GF-D8 (cell line): ENCODE measurements around the gene IQCE.

Experiments used
- DNase-seq: peaks from one replicate; lab custom pipeline; 2025; lab: John Stamatoyannopoulos, UW

Gene IQCE

DNA sequence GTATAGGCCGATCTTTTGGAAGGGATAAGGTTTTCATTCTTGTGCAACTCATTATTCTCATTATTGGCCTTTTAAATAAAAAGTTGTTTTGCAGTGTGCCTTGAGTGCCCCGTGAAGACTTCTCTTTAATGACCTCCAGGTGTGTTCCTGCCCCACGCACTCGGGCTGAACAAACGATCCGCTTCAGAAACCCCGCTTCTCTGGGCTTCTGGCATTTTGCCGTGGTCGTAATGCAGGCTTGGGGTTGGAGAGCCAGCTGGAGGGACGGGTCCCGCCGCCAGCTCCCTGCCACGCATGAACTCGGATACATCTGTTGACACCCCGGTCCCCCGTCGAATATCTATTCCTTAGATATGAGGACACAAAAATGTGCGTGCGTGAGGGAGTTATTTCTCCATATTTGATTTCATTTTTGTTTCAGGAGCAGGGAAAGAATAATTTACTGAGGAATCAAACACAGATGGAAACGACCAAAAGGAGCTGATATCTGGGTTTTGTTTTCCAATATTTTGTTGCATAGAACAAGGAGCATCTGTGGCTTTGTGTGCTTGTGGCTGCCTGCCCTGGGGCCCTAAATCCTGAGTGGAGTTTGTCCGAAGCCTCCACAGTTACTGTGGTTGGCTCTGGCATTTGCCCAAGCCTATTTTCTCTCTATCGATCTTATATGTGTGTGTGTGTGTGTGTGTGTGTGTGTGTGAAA is 56.0 kb downstream of the IQCE start:
- DNase-seq, result no peak

DNA sequence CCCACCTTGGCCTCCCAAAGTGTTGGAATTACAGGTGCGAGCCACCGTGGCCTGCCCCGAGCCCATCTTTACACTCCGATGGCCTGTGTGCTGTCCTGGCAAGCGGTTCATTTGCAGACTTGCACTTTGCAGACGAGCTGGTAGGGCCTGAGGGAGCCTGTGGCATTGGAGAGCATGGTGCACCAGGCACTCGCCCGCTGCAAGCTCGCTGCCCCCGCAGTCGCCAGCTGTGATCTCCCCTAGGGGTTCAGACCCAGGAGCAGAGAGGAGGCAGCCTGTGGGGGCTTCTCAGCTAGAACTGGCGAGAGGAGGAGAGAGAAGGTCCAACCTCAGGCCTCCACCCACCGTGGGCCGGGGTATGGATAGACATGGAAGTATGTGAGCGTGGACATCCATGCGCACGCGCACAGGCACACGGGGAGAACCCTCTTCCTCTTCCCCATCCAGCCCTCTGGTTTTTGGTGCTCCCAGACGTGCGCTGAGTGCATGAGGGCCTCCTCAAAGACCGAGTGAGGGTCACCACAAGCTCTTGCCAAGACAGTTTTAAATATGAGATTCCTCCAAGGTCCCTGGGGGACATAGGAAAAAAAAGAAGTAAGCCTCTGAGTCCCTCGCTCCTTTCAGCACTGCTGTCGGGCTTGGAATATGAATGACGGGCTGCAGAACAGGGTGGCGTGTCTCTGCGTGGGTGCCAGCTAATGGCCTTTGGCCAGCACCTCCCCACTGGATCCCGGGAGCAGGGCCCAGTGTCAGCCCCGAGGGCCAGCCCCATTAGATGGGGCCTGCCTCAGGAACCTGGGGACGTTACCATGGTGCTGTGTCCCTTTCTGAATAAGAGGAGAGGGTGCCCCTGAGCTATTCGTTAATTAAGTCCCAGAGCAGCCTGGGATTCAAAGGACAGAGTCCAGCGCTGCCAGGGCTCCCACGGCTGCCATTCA is 57.9 kb downstream of the IQCE start:
- no peak for DNase-seq

DNA sequence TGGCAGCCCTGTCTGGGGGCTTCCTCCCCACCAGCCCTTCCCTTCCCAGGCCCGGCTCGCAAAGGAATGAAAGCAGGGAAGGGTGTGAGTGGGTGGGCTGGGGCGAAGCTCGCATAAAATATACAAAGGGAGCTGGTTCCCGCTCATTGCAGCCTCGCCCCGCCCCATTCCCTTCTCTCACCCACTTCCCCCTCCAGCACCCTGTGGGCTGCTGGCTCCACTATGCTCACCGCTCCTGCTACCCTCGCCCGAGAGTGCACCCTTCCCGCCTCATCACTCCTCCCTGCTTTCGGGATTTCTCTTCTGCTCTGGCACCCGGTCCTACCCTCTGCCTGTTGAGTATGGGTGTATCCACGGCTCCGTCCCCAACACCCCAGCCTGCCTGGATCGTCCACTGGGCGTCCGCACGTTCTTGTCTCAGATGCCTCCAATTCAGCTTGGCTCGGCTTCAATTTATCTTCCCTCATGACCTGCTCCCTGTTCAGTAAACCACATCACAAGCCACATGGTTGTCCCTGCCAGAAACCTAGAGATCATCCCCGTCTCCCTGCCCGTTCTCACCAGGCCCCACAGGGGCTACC is 58.6 kb downstream of the IQCE start:
- DNase-seq, result no peak

DNA sequence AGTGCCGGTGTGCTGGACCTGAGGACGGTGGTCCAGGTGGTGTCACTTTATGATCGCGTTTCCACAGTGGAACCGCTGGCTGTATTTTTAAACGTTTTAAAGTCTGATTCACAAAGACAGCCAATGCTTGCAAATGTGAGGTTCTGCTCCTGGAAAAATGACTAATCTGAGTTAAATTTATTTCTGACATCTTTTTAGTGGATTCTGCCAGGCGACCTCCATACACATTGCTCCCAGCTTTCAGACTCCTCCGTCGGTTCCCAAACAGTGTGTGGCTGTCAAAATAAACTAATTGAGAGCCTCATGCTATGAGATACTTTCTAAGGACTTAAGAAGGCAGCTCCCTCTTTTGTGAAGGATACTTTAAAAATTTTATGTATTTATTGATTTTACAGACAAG is 60.3 kb downstream of the IQCE start:
- DNase-seq, result no peak

DNA sequence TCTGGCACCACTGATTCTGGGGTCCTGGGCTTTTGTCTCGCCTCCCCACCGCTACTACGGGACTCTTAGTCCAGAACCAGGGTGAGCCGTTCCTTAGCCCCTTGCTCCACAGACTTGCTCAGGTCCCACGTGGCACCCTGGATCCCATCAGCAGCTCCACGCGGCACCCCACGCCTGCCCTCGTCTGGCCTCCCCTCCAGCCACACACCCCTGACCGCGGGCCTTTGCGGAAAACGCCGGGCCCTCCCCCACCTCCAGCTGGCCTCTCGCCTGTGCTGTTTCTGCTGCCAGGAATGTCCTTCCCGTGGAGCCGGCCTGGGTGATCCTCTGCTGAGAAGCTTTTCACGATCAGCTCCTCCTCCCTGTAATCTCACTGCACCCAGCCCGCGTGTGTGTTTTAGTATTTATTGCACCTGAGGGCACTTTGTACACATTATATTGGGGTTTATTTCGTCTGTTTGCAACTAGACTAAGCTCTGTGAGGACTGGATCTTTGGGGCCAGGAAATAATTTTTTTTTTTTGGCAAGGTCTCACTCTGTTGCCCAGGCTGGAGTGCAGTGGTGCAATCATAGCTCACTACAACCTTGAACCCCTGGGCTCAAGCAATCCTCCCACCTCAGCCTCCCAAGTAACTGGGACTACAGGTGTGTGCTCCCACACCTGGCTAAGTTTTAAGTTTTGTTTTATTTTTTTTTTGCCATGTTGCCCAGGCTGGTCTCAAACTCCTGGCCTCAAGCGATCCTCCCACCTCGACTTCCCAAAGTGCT is 62.5 kb downstream of the IQCE start:
- DNase-seq, result no peak

DNA sequence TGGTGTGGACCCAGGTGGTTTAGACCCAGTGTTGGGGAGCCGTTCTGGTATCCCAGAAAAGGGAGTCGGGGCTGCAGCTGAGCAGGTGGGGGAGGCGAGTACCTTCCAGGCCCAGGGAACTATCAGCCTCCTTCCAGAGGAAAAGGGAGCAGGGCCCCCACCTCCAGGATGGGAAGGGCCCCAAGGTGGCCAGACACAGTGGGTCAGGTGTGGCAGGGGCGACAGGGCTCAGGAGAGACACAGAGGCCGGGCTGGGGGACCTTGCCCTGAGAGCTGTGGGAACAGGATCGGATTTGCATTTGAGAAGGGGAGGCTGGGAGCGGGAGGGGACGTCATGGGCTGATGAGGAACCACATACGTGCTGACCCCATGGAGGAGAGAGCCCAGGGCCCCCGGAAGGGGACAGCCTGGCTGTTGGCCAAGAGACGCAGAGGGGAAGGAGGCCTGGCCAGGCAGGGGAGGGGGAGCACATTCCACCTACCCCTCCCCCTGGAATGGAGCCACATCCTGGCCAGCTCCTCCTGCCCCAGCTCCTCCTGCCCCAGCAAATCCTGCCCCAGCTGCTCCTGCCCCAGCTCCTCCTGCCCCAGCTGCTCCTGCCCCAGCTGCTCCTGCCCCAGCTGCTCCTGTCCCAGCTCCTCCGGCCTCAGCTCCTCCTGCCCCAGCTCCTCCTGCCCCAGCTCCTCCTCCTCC is 63.3 kb downstream of the IQCE start:
- DNase-seq, result no peak

DNA sequence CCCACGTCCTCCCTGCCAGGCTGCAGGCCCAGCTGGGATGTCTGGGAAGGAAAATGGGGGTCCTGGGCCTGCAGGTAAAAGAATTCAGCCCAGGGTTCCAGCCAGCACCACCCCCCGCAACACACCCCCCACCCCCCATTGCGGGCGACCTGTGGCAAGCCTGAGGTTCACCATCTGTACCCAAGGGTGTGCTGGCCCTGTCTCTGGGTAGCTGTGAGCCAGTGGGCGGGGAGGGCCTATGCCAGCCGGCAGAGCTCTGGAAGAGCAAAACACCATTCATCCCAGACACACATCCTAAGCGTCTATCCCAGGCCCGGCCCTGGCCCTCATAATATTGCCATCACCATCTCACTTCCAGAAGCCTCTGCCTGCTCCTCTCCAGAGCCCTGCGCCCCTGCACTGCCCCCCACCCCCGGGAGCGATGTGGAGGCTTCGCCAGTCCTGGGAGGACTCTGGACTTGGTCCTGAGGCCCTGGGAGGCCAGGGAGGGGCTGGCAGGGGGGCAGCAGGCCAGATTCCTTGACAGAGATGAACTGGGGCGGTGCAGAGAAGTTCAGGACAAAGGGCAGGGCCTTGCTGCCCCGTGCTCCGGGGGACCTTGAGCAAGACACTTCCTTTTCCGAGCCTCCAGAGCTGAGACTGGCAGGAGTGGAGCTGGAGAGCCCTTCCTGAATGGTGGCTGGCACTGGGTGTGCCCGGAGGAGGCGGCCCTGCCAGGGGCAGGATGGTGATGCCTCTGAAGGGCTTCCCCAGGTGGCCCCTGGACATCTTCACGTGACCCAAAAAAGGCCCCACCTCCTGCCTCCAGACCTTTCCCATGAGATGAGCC is 64.3 kb downstream of the IQCE start:
- DNase-seq, result peak; percentile 27

DNA sequence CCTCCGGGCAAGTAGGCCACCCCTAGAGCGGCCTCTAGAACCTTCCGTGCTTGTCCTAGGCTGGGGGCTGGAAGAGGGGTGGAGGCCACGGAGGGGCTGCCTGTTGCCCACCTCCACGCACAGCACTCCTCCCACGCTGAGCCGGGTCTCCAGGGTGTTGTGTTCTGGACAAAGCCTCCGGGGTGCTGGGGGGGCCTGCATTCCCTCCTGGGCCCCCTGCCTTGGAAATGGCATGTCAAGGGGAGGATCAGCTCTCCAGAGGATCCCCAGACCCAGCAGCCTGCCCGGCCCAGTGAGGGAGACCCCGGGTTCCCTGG is 64.9 kb downstream of the IQCE start:
- DNase-seq, result no peak

DNA sequence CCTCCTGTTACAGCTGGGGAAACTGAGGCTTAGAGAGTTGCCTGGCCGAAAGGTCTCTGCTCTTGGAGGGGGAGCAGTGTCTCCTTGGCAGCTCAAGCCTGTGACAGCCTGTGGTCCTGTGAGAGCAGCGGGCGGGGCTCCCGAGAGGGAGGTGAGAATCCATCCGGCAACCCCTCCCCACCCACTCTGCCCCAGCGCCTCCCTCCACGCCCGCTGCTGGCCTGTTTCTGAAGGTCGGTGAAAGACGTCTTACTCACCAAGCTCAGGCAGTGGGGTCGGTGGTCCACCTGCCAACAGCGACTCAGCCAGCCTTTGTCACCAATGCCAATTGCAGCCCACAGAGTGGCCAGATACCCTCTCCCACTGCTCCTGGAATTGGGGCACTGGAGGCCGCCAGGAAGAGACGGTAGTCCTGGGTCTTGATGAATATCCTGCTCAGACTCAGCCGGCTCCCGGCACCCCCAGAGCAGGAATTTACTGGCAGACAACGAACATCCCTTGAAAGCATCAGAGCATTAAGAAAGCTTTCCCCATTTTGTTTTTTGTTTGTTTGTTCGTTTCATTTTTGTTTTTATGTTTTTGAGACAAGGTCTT is 65.6 kb downstream of the IQCE start:
- no peak for DNase-seq

DNA sequence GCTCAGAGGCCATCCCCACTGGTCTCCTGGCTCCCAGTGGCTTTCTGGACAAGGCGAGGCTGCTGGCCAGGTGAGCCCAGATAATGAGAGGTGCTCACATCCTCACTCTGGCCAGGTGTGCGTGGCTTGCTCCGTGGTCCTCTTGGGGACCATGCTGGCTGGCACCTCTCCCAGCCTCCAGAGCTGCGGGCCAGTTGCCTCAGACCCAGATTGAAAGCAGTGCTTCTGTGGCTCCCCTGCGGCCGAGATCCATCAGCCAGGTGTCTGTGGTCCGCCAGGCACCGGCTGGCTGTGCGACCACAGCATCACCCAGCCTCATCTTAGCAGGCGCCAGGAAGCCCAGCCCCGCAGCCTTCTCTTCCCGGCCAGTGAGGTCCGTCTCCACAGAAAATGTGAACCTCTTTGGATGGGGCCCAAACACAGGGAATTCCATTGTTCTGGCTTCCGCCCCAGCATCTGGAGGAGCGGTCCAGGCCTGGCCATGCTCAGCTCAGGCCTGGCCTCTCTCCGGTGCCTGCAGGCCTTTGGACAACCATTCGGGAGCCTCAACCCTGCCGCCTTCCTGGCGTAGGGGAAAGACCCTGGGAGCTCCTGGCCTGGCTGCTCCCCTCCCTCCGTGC is 67.8 kb downstream of the IQCE start:
- no peak for DNase-seq

DNA sequence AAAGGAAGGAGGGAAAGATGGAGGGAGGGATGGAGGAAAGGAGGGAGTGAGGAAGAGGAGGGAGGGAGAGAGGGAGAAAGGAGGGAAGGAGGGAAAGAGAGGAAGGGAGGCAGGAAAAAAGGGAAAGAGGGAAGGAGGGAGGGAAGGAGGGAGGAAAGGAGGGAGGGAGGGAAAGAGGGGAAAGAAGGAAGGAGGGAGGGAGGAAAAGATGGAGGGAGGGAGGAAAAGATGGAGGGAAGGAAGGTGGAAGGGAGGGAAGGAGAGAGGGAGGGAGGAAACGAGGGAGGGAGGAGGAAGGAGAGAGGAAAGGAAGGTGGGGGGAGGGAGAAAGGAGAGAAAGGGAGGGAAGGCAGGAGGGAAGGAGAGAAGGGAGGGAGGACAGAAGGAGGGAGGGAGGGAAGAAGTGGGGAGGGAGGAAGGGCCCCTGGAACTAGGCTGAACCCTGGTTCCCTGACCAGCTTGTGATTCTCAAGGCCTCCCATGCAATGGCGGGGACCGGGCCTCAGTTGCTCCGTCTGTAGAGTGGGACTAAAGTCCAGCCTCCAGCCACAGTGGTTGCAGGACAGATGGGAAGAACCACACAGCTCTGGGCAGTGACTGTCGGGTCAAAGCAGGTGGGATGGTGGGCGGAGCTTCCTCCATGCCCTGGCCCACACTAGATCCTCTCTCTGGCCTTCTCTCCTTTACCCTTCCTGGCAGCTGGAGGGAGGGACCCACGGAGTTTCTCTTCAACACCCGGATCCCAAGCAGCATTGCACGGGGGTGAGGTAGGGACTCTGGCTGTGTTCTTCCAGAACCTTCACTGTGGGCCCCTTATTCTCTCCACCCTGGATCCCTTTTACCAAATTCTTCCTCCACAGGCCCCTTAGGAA is 68.7 kb downstream of the IQCE start:
- no peak for DNase-seq

DNA sequence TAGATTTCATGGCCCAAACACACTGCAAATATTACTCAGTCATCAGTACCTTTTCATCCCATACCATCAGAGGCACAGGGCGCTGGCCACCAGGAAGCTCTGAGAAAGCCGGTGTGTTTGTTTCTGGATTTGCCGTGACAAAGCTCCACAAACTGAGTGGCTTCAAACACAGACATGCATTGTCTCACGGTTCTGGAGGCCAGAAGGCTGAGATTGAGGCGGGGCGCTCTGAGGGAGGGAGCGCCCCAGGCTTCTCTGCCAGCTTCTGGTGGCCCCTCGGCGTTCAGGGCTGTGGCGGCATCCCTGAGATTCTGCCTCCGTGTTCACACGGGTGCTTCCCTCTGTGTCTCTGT is 69.3 kb downstream of the IQCE start:
- DNase-seq, result no peak

DNA sequence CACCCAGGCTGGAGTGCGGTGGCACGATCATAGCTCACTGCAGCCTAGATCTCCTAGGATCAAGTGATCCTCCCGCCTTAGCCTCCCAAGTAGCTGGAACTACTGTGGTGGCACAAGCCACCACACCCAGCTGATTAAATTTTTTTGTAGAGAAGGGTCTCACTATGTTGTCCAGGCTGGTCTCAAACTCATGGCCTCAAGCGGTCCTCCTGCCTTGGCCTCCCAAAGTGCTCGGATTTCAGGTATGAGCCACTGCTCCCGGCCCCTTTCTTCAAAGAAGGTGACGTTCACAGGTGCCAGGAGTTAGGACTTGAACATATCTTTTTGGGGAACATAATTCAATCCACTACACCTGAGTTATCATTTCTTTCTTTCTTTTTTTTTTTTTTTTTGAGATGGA is 70.1 kb downstream of the IQCE start:
- DNase-seq, result no peak

DNA sequence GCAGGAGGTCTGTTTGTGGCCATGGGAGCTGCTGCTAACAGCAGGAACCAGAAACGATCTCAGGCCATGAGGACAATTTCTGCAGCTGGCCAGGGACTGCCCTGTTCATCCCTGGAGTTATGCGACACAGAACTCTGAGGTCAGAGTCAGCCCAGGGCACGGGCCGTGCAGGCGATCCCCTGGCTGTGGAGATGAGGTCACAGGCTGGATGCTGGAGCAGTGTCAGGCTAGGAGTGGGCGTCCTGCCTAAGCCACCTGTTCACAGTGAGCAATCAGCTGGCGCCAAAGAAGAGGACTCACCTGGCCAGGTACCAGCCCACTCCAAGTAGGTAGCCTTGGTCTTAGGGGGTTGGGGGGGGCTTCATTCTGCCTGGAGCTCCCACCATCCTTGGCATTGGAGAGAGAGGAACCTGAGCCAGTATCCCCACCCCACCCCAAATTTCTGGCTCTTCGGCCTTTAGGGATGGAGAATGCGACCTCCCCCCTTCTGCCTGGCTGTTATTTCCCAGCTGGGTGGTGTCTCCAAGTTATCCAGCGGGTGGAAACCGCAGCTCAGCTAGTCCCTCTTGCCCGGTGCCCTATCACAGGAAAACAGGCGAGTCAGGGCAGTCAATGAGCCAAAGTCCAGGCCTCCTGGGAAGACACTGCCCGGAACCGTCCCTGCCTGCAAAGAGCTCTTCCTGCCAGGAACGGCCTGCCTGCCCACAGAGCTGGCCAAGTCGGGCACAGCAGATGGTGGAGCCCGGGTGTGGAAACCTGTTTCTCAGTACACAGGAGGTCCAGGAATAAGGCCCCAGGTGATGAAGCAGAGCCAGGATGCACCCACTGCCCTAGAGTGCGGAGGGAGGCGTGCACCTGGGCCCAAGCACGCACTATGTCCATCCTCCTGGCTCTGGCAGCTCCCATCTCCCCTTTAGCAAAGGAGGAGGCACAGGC is 71.2 kb downstream of the IQCE start:
- DNase-seq, result no peak

DNA sequence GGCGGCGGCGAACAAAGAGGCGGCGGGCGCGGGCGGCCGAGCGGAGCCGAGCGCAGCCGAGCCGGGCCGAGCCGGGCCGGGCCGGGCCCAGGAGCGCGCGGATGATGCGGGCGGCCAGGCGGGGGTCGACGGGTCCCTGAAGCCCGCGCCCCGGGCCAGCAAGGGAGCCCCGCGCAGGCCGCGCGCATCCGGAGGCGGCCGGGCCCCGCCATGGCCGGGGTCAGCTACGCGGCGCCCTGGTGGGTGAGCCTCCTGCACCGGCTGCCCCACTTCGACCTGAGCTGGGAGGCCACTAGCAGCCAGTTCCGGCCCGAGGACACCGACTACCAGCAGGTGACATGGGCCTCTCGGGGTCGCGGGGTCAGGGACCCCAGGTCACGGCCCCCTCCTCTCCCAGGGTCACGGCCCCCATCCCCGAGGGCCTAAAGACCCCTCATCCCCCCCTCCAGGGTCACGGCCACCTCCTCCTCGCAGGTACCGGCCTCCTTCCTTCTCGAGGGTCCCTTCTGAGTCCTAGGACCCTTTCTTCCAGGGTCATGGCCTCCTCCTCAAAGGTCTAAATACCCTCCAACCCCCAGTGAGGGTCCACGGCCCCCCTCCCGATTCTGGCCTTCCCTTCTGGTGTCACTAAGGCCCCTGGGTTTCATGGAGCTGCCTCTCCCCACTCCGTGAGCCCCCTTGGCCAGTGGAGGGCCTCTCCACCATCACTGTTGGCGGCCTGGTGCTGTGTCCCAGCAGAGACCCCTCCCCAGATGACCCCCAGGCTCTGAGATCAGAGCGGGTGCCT is 73.4 kb downstream of the IQCE start, which contains the start of gene TTYH3:
Gene TTYH3, plus strand, starts transcription at position 41 of the 787 bp plus-strand sequence. Its CDS starts 170 bp downstream, at position 211.
- DNase-seq, result no peak

DNA sequence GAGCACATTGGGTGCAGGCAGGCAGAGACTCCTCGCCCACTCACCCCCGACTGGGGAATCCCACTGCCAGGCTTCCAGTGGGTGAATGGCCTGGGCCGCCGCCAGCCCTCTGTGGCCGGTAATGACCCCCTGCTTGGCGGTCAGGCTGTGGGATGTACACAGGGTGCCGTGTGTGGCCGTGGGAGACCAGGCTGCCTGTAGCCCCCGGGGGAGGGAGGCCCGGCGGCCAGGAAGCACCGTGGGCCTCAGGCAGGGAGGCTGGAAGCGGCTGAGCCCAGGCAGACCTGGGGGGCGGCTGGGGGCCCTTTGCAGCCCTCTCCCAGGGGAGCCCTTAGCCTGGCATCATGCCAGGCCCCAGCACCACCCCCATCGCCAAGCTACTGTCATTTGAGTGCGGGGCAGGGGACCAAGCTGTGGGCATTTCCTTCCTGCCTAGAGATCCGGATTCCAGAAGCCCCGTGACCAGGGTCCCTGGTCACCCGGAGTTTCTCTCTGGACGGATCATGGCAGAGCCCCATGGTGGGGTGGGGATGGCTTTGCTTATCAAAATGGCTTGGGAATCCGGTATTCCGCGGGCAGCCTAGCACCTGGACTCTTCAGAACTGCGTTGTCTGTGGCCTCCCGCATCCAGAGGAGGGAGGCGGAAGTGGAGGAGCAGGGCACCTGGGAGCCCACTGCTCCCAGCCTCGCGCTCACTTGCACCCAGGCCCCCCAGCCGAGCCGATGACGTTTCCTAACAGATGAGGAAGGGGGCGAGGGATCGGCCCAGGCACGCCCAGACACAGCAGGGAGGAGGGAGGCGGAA is 74.2 kb downstream of the IQCE start:
- DNase-seq, result peak; percentile 53
